ENCODE results near the gene ROCK2. TPM values are rescaled to one million over a fixed set of nuclear protein-coding genes. Genes with fewer than 3 reads are reported as not detected.

Gene ROCK2
- total and polyA plus RNA-seq, 10 donors = 4.0 to 89.6 (median 65.8) TPM

- intact Hi-C loops (cut with DNase I; ENCODE audit: low total_unique reads) = no loop called here
- no peak overlapping the region for H3K4me3 ChIP-seq
- H3K9me3 ChIP-seq = peaks cover 0 to 19% (median 13%) of the 10 kb centered on the region in 8 donors
- H3K27ac ChIP-seq = peak overlapping the region in 6 of 8 donors; percentile 39 to 65 (median 48)
- WGBS, 5 donors = 87 to 94% (median 91%) methylated on average over 3 of the region's 3 CpGs
- TF ChIP-seq POLR2AphosphoS5 (IDR thresholded peaks at IDR 0.05) (no peak), POLR2A (IDR thresholded peaks at IDR 0.05) (no peak), CTCF (IDR thresholded peaks at IDR 0.05 in 8 of 11, conservative IDR thresholded peaks at IDR 0.05 in 3 of 11) (no peak)
- H3K27me3 ChIP-seq (replicated peaks in 1 of 7) = no peaks in the 10 kb centered on the region
- no peak for DNase-seq
- peaks cover 0 to 30% (median 6%) of the 10 kb centered on the region in 6 donors for H3K4me1 ChIP-seq
- H3K36me3 ChIP-seq = peaks cover 0 to 63% (median 21%) of the 10 kb centered on the region in 6 donors
Observed at GRCh38 chr2:11280713-11281112, 63.7 kb downstream of the ROCK2 start.

GRCh38 chr2:11279398-11279797 is 65.0 kb downstream of the ROCK2 start:
- H3K27me3 ChIP-seq (replicated peaks in 1 of 7) = no peaks in the 10 kb centered on the region
- 70 to 93% (median 74%) methylated on average over 4 of the region's 4 CpGs for WGBS, 5 donors
- peaks cover 0 to 44% (median 8%) of the 10 kb centered on the region in 6 donors for H3K4me1 ChIP-seq
- peaks cover 0 to 55% (median 11%) of the 10 kb centered on the region in 6 donors for H3K36me3 ChIP-seq
- intact Hi-C loops (cut with DNase I; ENCODE audit: low total_unique reads) = no loop called here
- TF ChIP-seq CTCF (IDR thresholded peaks at IDR 0.05 in 8 of 11, conservative IDR thresholded peaks at IDR 0.05 in 3 of 11) (no peak), POLR2AphosphoS5 (IDR thresholded peaks at IDR 0.05) (no peak), POLR2A (IDR thresholded peaks at IDR 0.05) (no peak)
- H3K4me3 ChIP-seq = no peak overlapping the region
- peak overlapping the region in 5 of 8 donors; percentile 2 to 65 (median 40) for H3K27ac ChIP-seq
- peaks cover 0 to 19% (median 12%) of the 10 kb centered on the region in 8 donors for H3K9me3 ChIP-seq
- DNase-seq = no peak

- DNase-seq = no peak
- H3K27ac ChIP-seq = no peak overlapping the region
- peaks cover 0 to 44% (median 1%) of the 10 kb centered on the region in 6 donors for H3K36me3 ChIP-seq
- peaks cover 0 to 46% (median 8%) of the 10 kb centered on the region in 6 donors for H3K4me1 ChIP-seq
- H3K9me3 ChIP-seq = peaks cover 0 to 9% (median 2%) of the 10 kb centered on the region in 8 donors
- intact Hi-C loops (cut with DNase I; ENCODE audit: low total_unique reads) = no loop called here
- H3K4me3 ChIP-seq = no peak overlapping the region
- TF ChIP-seq CTCF (IDR thresholded peaks at IDR 0.05 in 8 of 11, conservative IDR thresholded peaks at IDR 0.05 in 3 of 11) (no peak), POLR2AphosphoS5 (IDR thresholded peaks at IDR 0.05) (no peak), POLR2A (IDR thresholded peaks at IDR 0.05) (no peak)
- no peaks in the 10 kb centered on the region for H3K27me3 ChIP-seq (replicated peaks in 1 of 7)
Observed at GRCh38 chr2:11278219-11278618, 66.2 kb downstream of the ROCK2 start.

GRCh38 chr2:11275910-11276309 is 68.5 kb downstream of the ROCK2 start:
- TF ChIP-seq POLR2AphosphoS5 (IDR thresholded peaks at IDR 0.05) (no peak), CTCF (IDR thresholded peaks at IDR 0.05 in 8 of 11, conservative IDR thresholded peaks at IDR 0.05 in 3 of 11) (no peak), POLR2A (IDR thresholded peaks at IDR 0.05) (no peak)
- 83 to 87% (median 85%) methylated on average over 6 of the region's 6 CpGs for WGBS, 5 donors
- intact Hi-C loops (cut with DNase I; ENCODE audit: low total_unique reads) = no loop called here
- peaks cover 0 to 41% (median 2%) of the 10 kb centered on the region in 6 donors for H3K36me3 ChIP-seq
- H3K4me3 ChIP-seq = no peak overlapping the region
- DNase-seq = no peak
- no peaks in the 10 kb centered on the region for H3K27me3 ChIP-seq (replicated peaks in 1 of 7)
- H3K9me3 ChIP-seq = no peaks in the 10 kb centered on the region
- H3K4me1 ChIP-seq = peaks cover 0 to 41% (median 3%) of the 10 kb centered on the region in 6 donors
- no peak overlapping the region for H3K27ac ChIP-seq
